ENCODE measurements around the gene PDZRN3.

PDZRN3 gene

DNA sequence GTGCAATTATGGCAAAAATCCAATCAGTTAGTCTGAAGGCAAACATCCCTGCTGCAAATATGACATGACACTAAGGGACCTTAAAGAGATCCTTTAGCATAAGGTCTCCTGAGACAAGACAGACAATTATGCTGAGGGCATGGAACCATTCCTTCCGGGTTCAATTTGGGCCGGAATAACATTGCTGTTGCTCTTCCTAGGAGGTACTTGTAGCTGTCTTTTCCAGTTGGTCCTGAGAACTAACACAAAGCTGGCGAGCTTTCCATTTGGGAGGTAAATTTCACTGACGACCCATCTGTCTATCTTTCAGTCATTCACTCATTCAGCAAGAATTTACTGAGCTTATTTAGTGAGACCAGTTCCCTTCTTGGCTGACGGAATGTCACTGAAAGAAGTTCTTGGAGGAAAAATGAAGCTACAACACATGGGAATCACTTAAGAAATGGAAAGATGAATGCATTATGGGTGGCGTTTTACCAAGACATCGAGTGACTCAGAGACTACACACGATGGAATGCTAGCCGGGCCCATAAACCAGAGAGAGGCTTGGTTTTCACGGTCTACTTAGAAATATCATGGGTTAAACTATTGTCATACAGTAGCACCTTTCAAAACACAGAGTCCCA is 215.5 kb downstream of the PDZRN3 start:
- no peak for DNase-seq

GRCh38 chr3:73408634-73409033 is 216.1 kb downstream of the PDZRN3 start:
- DNase-seq, result no peak

DNA sequence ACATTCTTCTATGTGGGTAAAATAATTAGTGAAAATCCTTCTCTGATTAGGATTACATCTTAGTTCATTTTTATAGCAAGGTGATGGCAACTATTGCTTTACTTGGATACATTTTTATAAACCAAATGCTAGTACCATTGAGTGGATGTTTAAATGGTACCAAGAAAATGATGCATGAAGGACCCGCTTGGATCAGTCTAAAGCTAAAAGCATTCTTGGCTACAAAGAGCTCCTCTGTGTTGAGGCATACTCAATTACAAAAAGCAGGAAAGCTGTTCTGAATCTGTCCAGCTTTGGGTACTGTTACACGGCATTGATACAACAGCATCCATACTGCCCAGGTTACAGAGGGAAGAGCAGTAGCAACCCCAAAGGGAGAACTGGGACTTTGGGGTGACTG is 217.2 kb downstream of the PDZRN3 start:
- DNase-seq, result no peak

- DNase-seq, result no peak
Measured at GRCh38 chr3:73405853-73406252, 218.9 kb downstream of the PDZRN3 start.

DNA sequence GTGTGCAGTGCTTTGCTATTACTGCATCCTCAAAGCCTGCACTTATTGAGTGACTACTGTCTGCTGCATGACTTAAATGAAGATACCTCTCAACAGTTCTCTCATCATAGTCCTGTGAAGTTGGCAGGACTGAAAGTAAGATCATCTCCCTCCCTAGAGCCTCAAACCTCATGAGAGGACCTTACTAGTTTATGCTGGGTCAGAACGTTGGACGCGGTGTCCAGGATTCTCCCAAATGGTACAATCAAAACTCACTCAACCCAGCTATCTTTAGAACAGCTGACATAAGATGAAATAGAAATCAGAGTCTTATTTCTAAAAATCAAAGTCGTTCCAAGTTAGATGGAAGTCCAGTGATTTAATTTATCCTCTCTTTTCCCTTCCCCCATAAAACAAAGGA is 219.7 kb downstream of the PDZRN3 start:
- no peak for DNase-seq

DNA sequence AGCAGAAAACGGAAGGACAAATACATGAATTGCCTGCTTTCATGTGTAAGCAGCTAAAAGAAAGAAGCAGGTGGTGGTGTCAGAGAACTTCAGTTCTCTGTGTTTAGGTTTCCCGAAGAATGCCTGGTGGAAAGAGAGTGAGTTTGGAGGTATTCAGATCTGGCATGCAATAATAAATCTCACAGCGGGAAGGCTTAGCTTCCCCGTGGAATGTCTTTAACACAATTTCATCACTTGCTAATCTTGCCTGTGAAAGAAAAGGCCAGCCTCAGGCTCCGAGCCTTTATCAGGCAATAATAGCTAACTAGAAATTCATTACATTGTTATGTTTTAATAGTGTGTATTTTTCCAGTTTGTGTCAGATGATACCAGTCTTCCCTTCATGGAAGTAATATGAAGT is 220.3 kb downstream of the PDZRN3 start:
- no peak for DNase-seq

- no peak for DNase-seq
Measured at GRCh38 chr3:73403444-73403843, 221.3 kb downstream of the PDZRN3 start.

GRCh38 chr3:73401616-73402279 is 223.0 kb downstream of the PDZRN3 start:
- DNase-seq, result no peak

- DNase-seq, result no peak
Measured at GRCh38 chr3:73401059-73401458, 223.7 kb downstream of the PDZRN3 start.

GRCh38 chr3:73399666-73400253 is 225.0 kb downstream of the PDZRN3 start:
- no peak for DNase-seq

GRCh38 chr3:73399106-73399505 is 225.6 kb downstream of the PDZRN3 start:
- no peak for DNase-seq

DNA sequence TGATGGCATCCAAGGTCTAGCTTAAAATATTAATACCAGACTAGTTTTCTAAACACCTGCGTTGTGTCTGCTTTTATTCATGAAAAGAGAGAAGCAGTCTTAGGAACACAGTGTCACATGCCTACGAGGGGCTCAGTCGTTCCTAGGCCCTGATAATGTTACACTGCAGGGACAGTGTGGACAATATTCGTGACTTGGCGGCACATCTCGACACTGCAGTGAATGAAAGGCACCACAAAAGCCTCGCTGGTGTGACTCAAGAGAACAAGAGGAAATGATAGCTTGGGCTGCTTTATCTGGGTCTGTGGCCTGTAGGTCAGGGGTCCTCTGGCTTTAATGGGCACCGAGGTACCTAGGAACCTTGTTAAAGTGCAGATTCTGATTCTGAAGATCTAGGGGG is 226.7 kb downstream of the PDZRN3 start:
- DNase-seq, result no peak

- DNase-seq, result no peak
Measured at GRCh38 chr3:73394240-73394639, 230.5 kb downstream of the PDZRN3 start.

GRCh38 chr3:73393005-73393404 is 231.7 kb downstream of the PDZRN3 start:
- no peak for DNase-seq

DNA sequence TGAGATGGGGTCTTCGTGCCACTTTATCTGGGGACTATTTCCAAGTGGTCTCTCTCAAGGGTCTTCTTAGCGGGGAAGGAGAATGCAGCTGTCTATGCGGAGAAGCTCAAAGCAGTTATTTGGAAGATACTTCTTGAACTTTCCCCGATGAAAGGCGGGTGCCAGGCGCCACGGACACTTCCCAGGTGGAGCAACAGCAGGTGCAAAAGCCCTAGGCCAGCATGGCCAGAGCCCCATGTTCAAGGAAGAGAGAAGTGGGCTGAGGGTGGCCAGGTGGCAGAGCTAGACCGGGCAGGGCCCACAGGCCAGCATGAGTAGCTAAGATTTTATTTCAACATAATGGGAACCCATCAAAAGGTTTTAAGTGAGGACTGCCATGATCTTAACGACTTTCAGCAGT is 232.8 kb downstream of the PDZRN3 start:
- DNase-seq, result no peak

GRCh38 chr3:73389928-73390327 is 234.8 kb downstream of the PDZRN3 start:
- no peak for DNase-seq

DNA sequence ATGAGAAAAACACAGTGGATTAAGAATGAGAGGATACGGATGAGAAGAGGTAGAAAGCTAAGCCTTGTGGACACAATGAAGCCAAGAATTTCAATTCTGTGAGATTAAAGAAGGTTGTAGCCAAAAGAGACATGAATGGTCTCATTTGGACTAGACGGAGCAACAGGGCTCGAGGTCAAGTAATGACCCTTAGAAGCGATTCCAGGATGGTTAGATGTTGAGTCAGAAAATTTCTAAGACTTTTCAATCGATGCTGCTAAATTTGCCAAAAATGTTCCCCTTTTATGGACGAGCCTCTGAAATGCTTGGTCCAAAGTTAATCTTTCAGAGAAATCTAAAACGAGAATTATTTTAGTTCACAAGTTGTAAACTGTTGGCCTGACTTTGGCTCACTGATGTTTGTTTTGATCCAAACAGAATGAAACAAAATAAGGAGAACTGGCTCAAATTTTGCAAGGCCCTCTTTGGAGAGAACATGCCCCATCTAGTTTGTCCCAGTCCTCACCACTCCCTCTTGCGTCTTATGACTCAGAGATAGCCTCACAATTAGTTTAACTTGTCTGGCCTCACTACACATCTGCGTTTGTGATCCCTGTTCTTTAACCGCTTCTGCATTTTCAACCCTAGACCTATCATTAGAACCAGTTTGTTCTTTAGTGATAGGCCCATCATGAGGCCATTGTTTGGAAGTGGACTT is 235.5 kb downstream of the PDZRN3 start:
- DNase-seq, result no peak

- DNase-seq, result no peak
Measured at GRCh38 chr3:73385568-73385967, 239.2 kb downstream of the PDZRN3 start.

DNA sequence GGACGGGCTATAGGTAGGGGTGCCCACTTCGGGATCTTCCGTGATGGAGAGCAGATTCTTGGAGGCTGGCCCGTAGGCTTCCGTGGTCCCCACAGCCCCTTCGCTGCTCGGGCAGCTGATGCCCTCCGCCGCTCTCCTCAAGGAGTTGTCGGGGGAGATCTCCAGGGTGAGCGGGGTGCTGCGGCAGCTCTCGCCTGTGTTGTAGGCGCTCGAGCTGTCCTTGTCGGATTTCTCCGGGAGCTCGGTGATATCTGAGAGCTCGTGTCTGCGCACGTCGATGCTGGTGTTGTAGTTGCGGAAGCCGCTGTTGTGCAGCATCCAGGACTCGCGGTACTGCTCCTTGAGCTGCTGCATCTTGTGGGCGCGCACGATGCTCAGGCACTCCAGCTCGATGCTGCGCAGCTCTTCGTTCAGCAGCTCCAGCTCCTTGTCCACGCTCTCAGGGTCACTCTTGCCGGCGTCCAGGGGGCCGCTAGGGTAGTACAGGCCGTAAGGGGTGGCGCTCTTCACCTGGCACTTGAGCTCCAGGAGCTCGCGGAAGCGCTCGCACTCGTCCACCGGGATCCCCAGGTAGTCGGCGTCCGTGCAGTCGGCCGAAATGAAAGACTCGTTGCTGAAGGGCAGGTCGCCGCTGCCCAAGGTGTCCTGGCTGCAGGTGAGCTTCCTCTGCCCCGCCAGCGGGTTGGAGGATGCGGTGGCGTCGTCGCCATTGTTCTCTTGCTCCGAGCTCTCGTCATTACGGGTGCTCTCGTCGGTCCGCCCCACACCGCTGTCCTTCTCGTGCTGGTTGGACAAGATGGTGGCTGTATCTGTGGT is 240.4 kb downstream of the PDZRN3 start:
- no peak for DNase-seq

- no peak for DNase-seq
Measured at GRCh38 chr3:73383470-73384049, 241.2 kb downstream of the PDZRN3 start.

GRCh38 chr3:73381551-73381950 is 243.2 kb downstream of the PDZRN3 start:
- DNase-seq, result no peak

DNA sequence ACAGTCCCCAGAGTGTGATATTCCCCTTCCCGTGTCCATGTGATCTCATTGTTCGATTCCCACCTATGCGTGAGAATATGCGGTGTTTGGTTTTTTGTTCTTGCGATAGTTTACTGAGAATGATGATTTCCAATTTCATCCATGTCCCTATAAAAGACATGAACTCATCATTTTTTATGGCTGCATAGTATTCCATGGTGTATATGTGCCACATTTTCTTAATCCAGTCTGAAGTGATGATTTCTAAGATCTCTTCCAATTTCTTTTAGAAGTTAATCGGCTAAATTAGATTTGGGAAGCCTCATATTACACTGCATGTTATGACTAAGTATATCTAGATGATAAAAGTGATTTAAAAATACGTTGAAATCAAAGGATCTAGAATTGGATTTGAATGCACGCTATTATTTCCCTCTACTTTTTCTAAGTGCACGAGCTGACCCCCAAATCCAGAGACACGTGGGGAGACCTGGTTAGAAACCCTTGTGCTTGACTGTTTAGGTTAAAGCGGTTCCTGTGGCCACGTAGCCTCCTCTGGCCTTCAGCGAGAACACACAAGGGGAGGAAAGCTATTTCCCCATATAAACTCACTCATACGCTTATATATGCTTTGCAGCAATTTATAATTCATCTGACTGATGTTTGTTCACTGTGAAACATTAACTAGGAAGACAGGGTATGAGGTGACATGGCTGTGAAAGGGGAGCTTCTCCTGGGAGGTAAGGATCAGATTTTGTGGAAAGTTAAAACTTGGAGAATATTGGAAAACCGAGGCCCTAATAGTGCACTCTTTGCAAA is 243.8 kb downstream of the PDZRN3 start:
- no peak for DNase-seq

Measured in NCI-H524 treated with DMSO at 0.1 percent for 48 hours (cell line).